Loucy (cell line): ENCODE measurements around the gene ARR3.

Source experiments
- H2AFZ ChIP-seq: fragments of 200-600 bp; sonication (generic); 2 replicates; pipeline ENCODE4 v1.6.0; 2016; ENCODE audit warnings: antibody characterized with exemption, mild to moderate bottlenecking, low read length, moderate library complexity
- H3F3A ChIP-seq: fragments of 200-600 bp; 2 replicates; pipeline ENCODE4 v1.6.0; 2016; ENCODE audit warnings: antibody characterized with exemption, low read depth, mild to moderate bottlenecking
- H3K27me3 ChIP-seq: fragments of 200-600 bp; sonication (generic); 2 replicates; pipeline ENCODE4 v1.6.1; 2014; ENCODE audit warnings: low read length, mild to moderate bottlenecking; ENCODE audit not compliant: insufficient read depth, poor library complexity, severe bottlenecking
- H3K36me3 ChIP-seq: fragments of 200-600 bp; sonication (generic); 2 replicates; pipeline ENCODE4 v1.6.1; 2016; ENCODE audit warnings: low read length; ENCODE audit not compliant: insufficient read depth
- H3K4me1 ChIP-seq: fragments of 200-600 bp; sonication (generic); 2 replicates; pipeline ENCODE4 v1.5.1; 2014; ENCODE audit warnings: low read length, mild to moderate bottlenecking; ENCODE audit not compliant: insufficient read depth, poor library complexity, severe bottlenecking
- H3K4me2 ChIP-seq: fragments of 200-600 bp; sonication (generic); 2 replicates; pipeline ENCODE4 v1.6.0; 2014; ENCODE audit warnings: antibody characterized with exemption, low read length, low read depth, mild to moderate bottlenecking; ENCODE audit not compliant: poor library complexity, severe bottlenecking
- H3K4me3 ChIP-seq: fragments of 200-600 bp; sonication (generic); 2 replicates; pipeline ENCODE4 v1.5.1; 2014; ENCODE audit warnings: low read length, mild to moderate bottlenecking, mixed read lengths; ENCODE audit not compliant: poor library complexity, severe bottlenecking
- H3K79me2 ChIP-seq: fragments of 200-600 bp; sonication (generic); 2 replicates; pipeline ENCODE4 v1.6.1; 2014; ENCODE audit warnings: low read length; ENCODE audit not compliant: insufficient read depth
- H3K9ac ChIP-seq: fragments of 200-600 bp; sonication (generic); 2 replicates; pipeline ENCODE4 v1.6.0; 2014; ENCODE audit warnings: mild to moderate bottlenecking, low read depth, low read length, moderate library complexity; ENCODE audit not compliant: poor library complexity, severe bottlenecking
- H3K9me2 ChIP-seq: fragments of 200-600 bp; sonication (generic); replicated peaks from 2 replicates; pipeline ENCODE4 v1.6.1; 2016; ENCODE audit warnings: low read depth, low read length, mixed read lengths
- H3K9me3 ChIP-seq: fragments of 200-600 bp; sonication (generic); 2 replicates; pipeline ENCODE4 v1.6.1; 2014; ENCODE audit warnings: mild to moderate bottlenecking, antibody characterized with exemption, low read length, low read depth; ENCODE audit not compliant: insufficient read depth
- H4K20me1 ChIP-seq: fragments of 200-600 bp; sonication (generic); 2 replicates; pipeline ENCODE4 v1.6.0; 2014; ENCODE audit warnings: antibody characterized with exemption, low read length, mild to moderate bottlenecking; ENCODE audit not compliant: insufficient read depth, poor library complexity, severe bottlenecking
- EZH2phosphoT487 ChIP-seq: fragments of 200-600 bp; IDR thresholded peaks from 2 replicates; pipeline ENCODE4 v1.6.1; 2018; ENCODE audit warnings: antibody characterized with exemption, mild to moderate bottlenecking, moderate library complexity, borderline replicate concordance
- TF ChIP-seq, protein P1 (sequence below): fragments of 200-600 bp; sonication (generic); conservative IDR thresholded peaks from 2 replicates; pipeline ENCODE4 v1.5.1; 2014; ENCODE audit warnings: mild to moderate bottlenecking, antibody characterized with exemption, low read length

ARR3 gene

DNA sequence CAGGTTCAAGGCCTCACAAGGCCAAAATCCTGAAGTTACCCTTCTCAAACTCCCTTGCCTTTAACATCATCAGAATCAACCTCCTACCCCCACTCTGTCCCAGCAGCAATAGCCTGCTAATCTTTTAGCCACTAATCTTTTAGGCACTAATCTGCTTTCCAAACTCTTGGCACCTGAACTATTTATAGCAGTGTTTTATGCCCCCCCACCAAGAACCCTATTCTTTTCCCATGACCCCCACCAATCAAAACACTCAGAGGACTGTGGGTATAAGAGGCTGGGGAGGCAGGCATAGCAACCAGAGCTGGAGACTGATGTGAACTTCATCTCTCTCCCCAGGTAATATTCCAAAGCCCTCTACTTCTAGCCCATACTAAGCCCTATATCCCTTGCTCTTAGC, at the start of gene ARR3:
Gene ARR3 (plus strand): TSS at position 301 of the 400 bp plus-strand sequence. CDS start 1,052 bp downstream, outside the sequence.
- no peaks in the 10 kb centered on the region for H3F3A ChIP-seq
- H4K20me1 ChIP-seq = no peaks in the 10 kb centered on the region
- no peaks in the 10 kb centered on the region for H3K27me3 ChIP-seq
- H3K9me3 ChIP-seq = no peaks in the 10 kb centered on the region
- H3K79me2 ChIP-seq = no peaks in the 10 kb centered on the region
- H3K36me3 ChIP-seq = no peaks in the 10 kb centered on the region
- TF ChIP-seq, protein P1, sequence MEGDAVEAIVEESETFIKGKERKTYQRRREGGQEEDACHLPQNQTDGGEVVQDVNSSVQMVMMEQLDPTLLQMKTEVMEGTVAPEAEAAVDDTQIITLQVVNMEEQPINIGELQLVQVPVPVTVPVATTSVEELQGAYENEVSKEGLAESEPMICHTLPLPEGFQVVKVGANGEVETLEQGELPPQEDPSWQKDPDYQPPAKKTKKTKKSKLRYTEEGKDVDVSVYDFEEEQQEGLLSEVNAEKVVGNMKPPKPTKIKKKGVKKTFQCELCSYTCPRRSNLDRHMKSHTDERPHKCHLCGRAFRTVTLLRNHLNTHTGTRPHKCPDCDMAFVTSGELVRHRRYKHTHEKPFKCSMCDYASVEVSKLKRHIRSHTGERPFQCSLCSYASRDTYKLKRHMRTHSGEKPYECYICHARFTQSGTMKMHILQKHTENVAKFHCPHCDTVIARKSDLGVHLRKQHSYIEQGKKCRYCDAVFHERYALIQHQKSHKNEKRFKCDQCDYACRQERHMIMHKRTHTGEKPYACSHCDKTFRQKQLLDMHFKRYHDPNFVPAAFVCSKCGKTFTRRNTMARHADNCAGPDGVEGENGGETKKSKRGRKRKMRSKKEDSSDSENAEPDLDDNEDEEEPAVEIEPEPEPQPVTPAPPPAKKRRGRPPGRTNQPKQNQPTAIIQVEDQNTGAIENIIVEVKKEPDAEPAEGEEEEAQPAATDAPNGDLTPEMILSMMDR = no peak
- no peak for TF ChIP-seq EZH2phosphoT487
- no peak within 1 kb of the TSS for H3K9ac ChIP-seq
- no peak within 1 kb of the TSS for H3K4me3 ChIP-seq
- H3K9me2 ChIP-seq = no peaks in the 10 kb centered on the region
- no peak within 1 kb of the TSS for H2AFZ ChIP-seq
- H3K4me1 ChIP-seq = no peaks in the 10 kb centered on the region
- H3K4me2 ChIP-seq = no peak within 1 kb of the TSS

DNA sequence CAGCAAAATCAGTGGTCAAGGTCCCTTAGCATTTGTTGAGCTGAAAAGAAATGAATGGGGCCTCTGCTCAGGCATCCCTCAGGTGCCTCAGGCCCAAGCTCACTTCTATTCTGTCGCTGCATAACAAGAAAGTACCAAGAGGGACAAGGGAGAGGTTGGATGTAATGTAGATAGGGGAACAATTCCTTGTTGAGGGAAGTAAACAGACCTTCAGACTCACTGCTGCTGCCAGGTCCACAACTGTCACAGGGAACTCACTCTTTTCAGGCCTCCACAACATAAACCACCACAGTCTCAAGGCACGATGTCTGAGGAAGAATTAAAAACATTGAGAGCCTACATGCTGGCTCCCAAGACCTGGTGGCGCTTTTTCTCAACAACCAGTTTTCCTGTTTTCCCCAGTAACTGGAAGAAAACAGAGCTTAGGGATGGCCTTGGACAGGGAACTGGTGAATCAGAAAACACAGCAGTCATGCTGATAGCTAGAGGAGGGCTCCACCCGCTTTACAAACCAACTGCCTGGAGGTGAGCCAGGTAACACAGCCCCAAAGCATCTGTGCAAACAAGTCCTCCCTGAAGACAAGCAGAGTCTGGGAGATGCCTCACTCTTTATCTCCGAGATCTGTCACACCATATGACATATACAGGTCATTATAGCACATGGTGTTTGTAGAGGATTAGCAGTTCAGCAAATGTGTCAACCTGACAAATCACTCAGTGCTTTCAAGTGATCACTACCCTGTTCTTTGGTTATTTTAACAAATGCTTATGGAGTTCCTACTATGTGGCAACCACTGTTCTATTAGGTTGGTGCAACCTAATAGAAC, 48.0 kb upstream of the ARR3 start:
- H3K79me2 ChIP-seq = no peaks in the 10 kb centered on the region
- no peaks in the 10 kb centered on the region for H3K36me3 ChIP-seq
- no peak overlapping the region for H2AFZ ChIP-seq
- H3K4me1 ChIP-seq = no peaks in the 10 kb centered on the region
- H3K9me2 ChIP-seq = no peaks in the 10 kb centered on the region
- no peaks in the 10 kb centered on the region for H3K9me3 ChIP-seq
- H3K4me3 ChIP-seq = no peak overlapping the region
- H3K4me2 ChIP-seq = no peak overlapping the region
- no peaks in the 10 kb centered on the region for H4K20me1 ChIP-seq
- TF ChIP-seq, protein P1 = no peak
- TF ChIP-seq EZH2phosphoT487 = no peak
- H3K9ac ChIP-seq = no peak overlapping the region
- H3F3A ChIP-seq = no peaks in the 10 kb centered on the region
- H3K27me3 ChIP-seq = no peaks in the 10 kb centered on the region

DNA sequence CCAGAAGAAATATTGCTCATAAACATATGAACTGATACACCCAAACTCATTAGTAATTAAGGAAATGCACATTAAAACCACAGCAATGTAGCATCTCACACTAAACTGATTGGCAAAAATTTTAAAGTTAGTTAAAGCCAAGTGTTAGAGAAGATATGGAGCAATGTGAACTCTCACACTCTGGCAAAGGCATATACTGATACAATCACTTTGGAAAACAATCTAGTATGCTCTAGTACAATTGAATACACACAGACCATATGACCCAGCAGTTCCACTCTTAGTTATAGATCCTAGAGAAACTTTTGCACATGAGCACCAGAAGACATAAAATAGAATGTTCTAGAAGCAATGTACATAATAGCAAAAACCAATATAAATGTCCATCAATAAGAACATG, 42.1 kb upstream of the ARR3 start:
- no peaks in the 10 kb centered on the region for H4K20me1 ChIP-seq
- TF ChIP-seq, protein P1 = no peak
- TF ChIP-seq EZH2phosphoT487 = no peak
- no peak overlapping the region for H3K4me2 ChIP-seq
- H3K4me1 ChIP-seq = no peaks in the 10 kb centered on the region
- H3K79me2 ChIP-seq = no peaks in the 10 kb centered on the region
- H2AFZ ChIP-seq = no peak overlapping the region
- no peaks in the 10 kb centered on the region for H3K9me3 ChIP-seq
- no peaks in the 10 kb centered on the region for H3K36me3 ChIP-seq
- H3K9me2 ChIP-seq = no peaks in the 10 kb centered on the region
- H3K27me3 ChIP-seq = no peaks in the 10 kb centered on the region
- H3K9ac ChIP-seq = no peak overlapping the region
- no peaks in the 10 kb centered on the region for H3F3A ChIP-seq
- H3K4me3 ChIP-seq = no peak overlapping the region
